Keratinocyte (primary cell): ENCODE data around the gene TBC1D9B.

Experiments used
- EZH2 ChIP-seq: IDR thresholded peaks from one replicate; pipeline ENCODE4 v1.6.1; 2012; ENCODE audit warnings: inconsistent platforms, mild to moderate bottlenecking, low read length, moderate library complexity
- TF ChIP-seq, protein P1 (sequence below), 3 experiments: IDR thresholded peaks in 1 of 3; conservative IDR thresholded peaks in 1 of 3; optimal IDR thresholded peaks in 1 of 3; 2 replicates in 2 of 3; 3 replicates in 1 of 3; pipeline versions ENCODE3 to v1.5.1; 2011; ENCODE audit warnings: low read length in 3 of 3, mild to moderate bottlenecking in 3 of 3, moderate library complexity in 2 of 3, control low read depth in 1 of 3, inconsistent platforms in 1 of 3; ENCODE audit not compliant: insufficient read depth in 2 of 3; ENCODE audit errors: extremely low read depth in 1 of 3

DNA sequence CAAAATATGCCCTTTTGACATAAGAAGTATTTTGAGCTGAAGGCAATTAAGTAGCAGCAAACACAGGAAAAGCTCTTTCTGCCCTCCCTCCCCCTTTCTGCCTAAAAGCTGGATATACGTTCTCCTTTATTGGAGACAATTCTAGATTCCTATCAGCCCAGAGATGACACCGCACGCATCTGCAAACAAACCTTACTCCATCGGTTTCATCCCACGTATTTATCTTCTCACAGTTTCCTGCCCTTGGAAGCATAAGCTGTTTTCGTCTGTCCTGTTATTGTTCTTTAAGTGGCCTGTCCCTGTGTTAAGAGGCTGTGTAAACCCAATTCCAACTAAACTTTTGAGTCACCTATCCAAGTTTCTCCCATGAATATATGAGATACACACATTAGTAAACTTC lies 11.8 kb downstream of the TBC1D9B start:
- TF ChIP-seq, protein P1, sequence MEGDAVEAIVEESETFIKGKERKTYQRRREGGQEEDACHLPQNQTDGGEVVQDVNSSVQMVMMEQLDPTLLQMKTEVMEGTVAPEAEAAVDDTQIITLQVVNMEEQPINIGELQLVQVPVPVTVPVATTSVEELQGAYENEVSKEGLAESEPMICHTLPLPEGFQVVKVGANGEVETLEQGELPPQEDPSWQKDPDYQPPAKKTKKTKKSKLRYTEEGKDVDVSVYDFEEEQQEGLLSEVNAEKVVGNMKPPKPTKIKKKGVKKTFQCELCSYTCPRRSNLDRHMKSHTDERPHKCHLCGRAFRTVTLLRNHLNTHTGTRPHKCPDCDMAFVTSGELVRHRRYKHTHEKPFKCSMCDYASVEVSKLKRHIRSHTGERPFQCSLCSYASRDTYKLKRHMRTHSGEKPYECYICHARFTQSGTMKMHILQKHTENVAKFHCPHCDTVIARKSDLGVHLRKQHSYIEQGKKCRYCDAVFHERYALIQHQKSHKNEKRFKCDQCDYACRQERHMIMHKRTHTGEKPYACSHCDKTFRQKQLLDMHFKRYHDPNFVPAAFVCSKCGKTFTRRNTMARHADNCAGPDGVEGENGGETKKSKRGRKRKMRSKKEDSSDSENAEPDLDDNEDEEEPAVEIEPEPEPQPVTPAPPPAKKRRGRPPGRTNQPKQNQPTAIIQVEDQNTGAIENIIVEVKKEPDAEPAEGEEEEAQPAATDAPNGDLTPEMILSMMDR (optimal IDR thresholded peaks at IDR 0.05 in 1 of 3, IDR thresholded peaks at IDR 0.05 in 1 of 3, conservative IDR thresholded peaks at IDR 0.05 in 1 of 3; ENCODE audit: extremely low read depth in 1 of 3, insufficient read depth in 2 of 3, low read length in 3 of 3) = no peak
- TF ChIP-seq EZH2 = no peak
